ENCODE data around the gene IZUMO1. TPM values are rescaled to one million over a fixed set of nuclear protein-coding genes. Genes with fewer than 3 reads are reported as not detected.
A peak's percentile ranks its signal among the peaks of the same experiment; 100 is the strongest.

The IZUMO1 gene
- total RNA-seq, 2 donors from 2014 or later: 6.4 TPM; not detected in 1

GRCh38 chr19:48715681-48716171 lies 31.0 kb downstream of the IZUMO1 start:
- 55% methylated on average over 19 of the region's 19 CpGs for WGBS
- no peaks in the 10 kb centered on the region for H3K27me3 ChIP-seq (replicated peaks; ENCODE audit: insufficient read depth)
- H3K27ac ChIP-seq: peak overlapping the region; percentile 81 to 88
- H3K4me1 ChIP-seq (replicated peaks): peaks cover 8% of the 10 kb centered on the region
- intact Hi-C loops (cut with DNase I): no loop called here
- DNase-seq (ENCODE audit: low spot score): no peak
- H3K4me3 ChIP-seq: no peak overlapping the region
- H3K9me3 ChIP-seq: no peaks in the 10 kb centered on the region
- TF ChIP-seq POLR2A (IDR thresholded peaks at IDR 0.05) (no peak), POLR2AphosphoS5 (IDR thresholded peaks at IDR 0.05) (no peak), CTCF (IDR thresholded peaks at IDR 0.05) (no peak)
- H3K36me3 ChIP-seq: no peaks in the 10 kb centered on the region

GRCh38 chr19:48714759-48715675 lies 31.7 kb downstream of the IZUMO1 start:
- H3K4me1 ChIP-seq (replicated peaks): peaks cover 8% of the 10 kb centered on the region
- no peaks in the 10 kb centered on the region for H3K9me3 ChIP-seq
- H3K27ac ChIP-seq: peak overlapping the region; percentile 81 to 88
- H3K27me3 ChIP-seq (replicated peaks; ENCODE audit: insufficient read depth): no peaks in the 10 kb centered on the region
- intact Hi-C loops (cut with DNase I): loop anchor here (5.0 kb wide), 1 partner anchor 73 kb away; no protein-coding TSS in a partner anchor
- H3K36me3 ChIP-seq: no peaks in the 10 kb centered on the region
- peak overlapping the region; percentile 38 to 49 for H3K4me3 ChIP-seq
- TF ChIP-seq CTCF (IDR thresholded peaks at IDR 0.05): no peak
- no peak for TF ChIP-seq POLR2A (IDR thresholded peaks at IDR 0.05)
- no peak for TF ChIP-seq POLR2AphosphoS5 (IDR thresholded peaks at IDR 0.05)
- no peak for DNase-seq (ENCODE audit: low spot score)
- 50% methylated on average over 26 of the region's 26 CpGs for WGBS

GRCh38 chr19:48713864-48714755 lies 32.6 kb downstream of the IZUMO1 start:
- Histone ChIP-seq H3K9me3 (no peaks in the 10 kb centered on the region), H3K27ac (peak overlapping the region; percentile 81 to 88), H3K4me1 (replicated peaks) (peaks cover 8% of the 10 kb centered on the region), H3K27me3 (replicated peaks; ENCODE audit: insufficient read depth) (no peaks in the 10 kb centered on the region), H3K36me3 (no peaks in the 10 kb centered on the region), H3K4me3 (peak overlapping the region; percentile 47 to 49)
- DNase-seq (ENCODE audit: low spot score): peak; percentile 99
- TF ChIP-seq POLR2A (IDR thresholded peaks at IDR 0.05) (peak; percentile 85), CTCF (IDR thresholded peaks at IDR 0.05) (peak in 3 of 4 experiments; percentile 18 to 38 (median 38)), POLR2AphosphoS5 (IDR thresholded peaks at IDR 0.05) (peak; percentile 81)
- under 1% methylated on average over 65 of the region's 67 CpGs for WGBS
- intact Hi-C loops (cut with DNase I): loop anchor here (5.0 kb wide), 1 partner anchor 72 kb away; no protein-coding TSS in a partner anchor

- H3K9me3 ChIP-seq: no peaks in the 10 kb centered on the region
- peak overlapping the region; percentile 59 to 67 for H3K27ac ChIP-seq
- no peaks in the 10 kb centered on the region for H3K27me3 ChIP-seq (replicated peaks; ENCODE audit: insufficient read depth)
- DNase-seq (ENCODE audit: low spot score): no peak
- H3K36me3 ChIP-seq: no peaks in the 10 kb centered on the region
- intact Hi-C loops (cut with DNase I): loop anchor here (5.0 kb wide), 1 partner anchor 71 kb away; no protein-coding TSS in a partner anchor
- H3K4me3 ChIP-seq: peak overlapping the region; percentile 47 to 49
- 14% methylated on average over 25 of the region's 25 CpGs for WGBS
- peaks cover 8% of the 10 kb centered on the region for H3K4me1 ChIP-seq (replicated peaks)
- TF ChIP-seq POLR2A (IDR thresholded peaks at IDR 0.05): no peak
- peak in 1 of 4 experiments; percentile 17 for TF ChIP-seq CTCF (IDR thresholded peaks at IDR 0.05)
- TF ChIP-seq POLR2AphosphoS5 (IDR thresholded peaks at IDR 0.05): no peak
Measured at GRCh38 chr19:48713041-48713863, 33.5 kb downstream of the IZUMO1 start.
